ENCODE data around the gene ZYX.
A peak's percentile ranks its signal among the peaks of the same experiment; 100 is the strongest.

Gene ZYX

GRCh38 chr7:143352531-143353002, 28.6 kb upstream of the ZYX start:
- Histone ChIP-seq H3K4me3 (ENCODE audit: low read depth, low read length) (no peak overlapping the region), H3K9ac (ENCODE audit: low read length) (no peak overlapping the region), H3K27me3 (ENCODE audit: control insufficient read depth, insufficient read depth, low read length) (peaks cover 2% of the 10 kb centered on the region; the same call in 1 of the 2 replicates), H3K27ac (ENCODE audit: low read depth, low read length) (no peak overlapping the region), H3K4me1 (ENCODE audit: control insufficient read depth, insufficient read depth, low read length) (peaks cover 4% of the 10 kb centered on the region; the same call in 1 of the 2 replicates), H3K9me3 (ENCODE audit: control insufficient read depth, insufficient read depth, low read depth, low read length) (no peaks in the 10 kb centered on the region), H3K36me3 (ENCODE audit: control insufficient read depth, insufficient read depth, low read length) (peaks cover 18% of the 10 kb centered on the region; the same call in 1 of the 2 replicates)

GRCh38 chr7:143354376-143354775, 26.8 kb upstream of the ZYX start:
- Histone ChIP-seq H3K4me1 (ENCODE audit: control insufficient read depth, insufficient read depth, low read length) (peaks cover 4% of the 10 kb centered on the region; the same call in 1 of the 2 replicates), H3K4me3 (ENCODE audit: low read depth, low read length) (no peak overlapping the region), H3K27ac (ENCODE audit: low read depth, low read length) (no peak overlapping the region), H3K27me3 (ENCODE audit: control insufficient read depth, insufficient read depth, low read length) (no peaks in the 10 kb centered on the region; the same call in 1 of the 2 replicates), H3K9ac (ENCODE audit: low read length) (no peak overlapping the region), H3K36me3 (ENCODE audit: control insufficient read depth, insufficient read depth, low read length) (peaks cover 27% of the 10 kb centered on the region; the same call in 1 of the 2 replicates), H3K9me3 (ENCODE audit: control insufficient read depth, insufficient read depth, low read depth, low read length) (no peaks in the 10 kb centered on the region)

- Histone ChIP-seq H3K4me1 (ENCODE audit: control insufficient read depth, insufficient read depth, low read length) (peaks cover 4% of the 10 kb centered on the region; the same call in 1 of the 2 replicates), H3K9ac (ENCODE audit: low read length) (no peak overlapping the region), H3K36me3 (ENCODE audit: control insufficient read depth, insufficient read depth, low read length) (peaks cover 27% of the 10 kb centered on the region; the same call in 1 of the 2 replicates), H3K27me3 (ENCODE audit: control insufficient read depth, insufficient read depth, low read length) (peaks cover 6% of the 10 kb centered on the region; the same call in 1 of the 2 replicates), H3K9me3 (ENCODE audit: control insufficient read depth, insufficient read depth, low read depth, low read length) (no peaks in the 10 kb centered on the region), H3K27ac (ENCODE audit: low read depth, low read length) (no peak overlapping the region), H3K4me3 (ENCODE audit: low read depth, low read length) (no peak overlapping the region)
Observed at GRCh38 chr7:143354965-143355364, 26.2 kb upstream of the ZYX start.

DNA sequence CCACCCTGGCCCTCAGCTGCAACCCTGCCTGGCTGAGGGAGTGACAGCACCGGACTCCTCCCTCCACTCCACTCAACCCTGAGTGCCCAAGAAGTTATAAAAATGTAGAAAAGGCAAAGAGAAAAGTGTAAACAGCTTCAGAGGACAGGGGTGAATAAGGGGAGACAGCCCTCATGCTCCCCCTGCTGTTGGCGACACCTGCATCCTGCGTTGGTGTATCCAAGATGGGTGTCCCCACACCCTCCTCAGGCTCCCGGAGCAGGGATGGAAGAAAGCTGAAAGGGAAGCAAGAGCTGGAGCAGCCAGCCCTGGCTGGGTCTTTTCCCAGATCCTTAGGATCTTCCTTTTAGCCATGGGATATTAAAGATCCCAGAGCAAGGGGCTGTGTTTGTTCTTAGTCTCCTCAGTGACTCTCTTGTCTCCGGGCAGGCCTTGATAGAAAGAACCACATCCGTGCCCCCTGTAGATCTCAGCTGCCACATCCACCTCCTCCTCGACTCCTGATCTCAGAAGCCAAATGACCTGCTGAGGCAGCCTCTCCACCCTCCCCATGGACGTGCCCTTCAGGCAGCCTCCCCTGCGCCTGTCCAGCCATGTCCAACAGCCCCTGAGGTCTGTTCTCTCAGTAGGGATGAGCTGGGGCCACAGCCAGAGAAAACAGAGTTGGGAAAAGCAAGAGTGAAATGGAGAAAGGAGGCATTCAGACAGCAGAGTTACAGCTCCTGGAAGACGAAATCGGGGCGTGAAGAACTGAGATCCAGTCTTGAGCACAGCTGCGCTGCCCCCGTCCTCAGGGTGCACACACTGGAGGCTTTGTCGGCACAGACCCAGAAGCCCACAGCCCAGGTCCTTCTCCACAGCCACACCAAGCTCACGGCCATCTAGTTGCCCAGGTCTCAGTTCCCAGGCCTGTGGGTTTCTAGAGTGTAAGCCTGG, 25.4 kb upstream of the ZYX start:
- Histone ChIP-seq H3K9ac (ENCODE audit: low read length) (no peak overlapping the region), H3K27ac (ENCODE audit: low read depth, low read length) (no peak overlapping the region), H3K9me3 (ENCODE audit: control insufficient read depth, insufficient read depth, low read depth, low read length) (no peaks in the 10 kb centered on the region), H3K4me1 (ENCODE audit: control insufficient read depth, insufficient read depth, low read length) (peaks cover 10% of the 10 kb centered on the region), H3K27me3 (ENCODE audit: control insufficient read depth, insufficient read depth, low read length) (peaks cover 13% of the 10 kb centered on the region; the same call in 1 of the 2 replicates), H3K36me3 (ENCODE audit: control insufficient read depth, insufficient read depth, low read length) (peaks cover 27% of the 10 kb centered on the region; the same call in 1 of the 2 replicates), H3K4me3 (ENCODE audit: low read depth, low read length) (no peak overlapping the region)

- Histone ChIP-seq H3K27ac (ENCODE audit: low read depth, low read length) (no peak overlapping the region), H3K4me3 (ENCODE audit: low read depth, low read length) (no peak overlapping the region), H3K27me3 (ENCODE audit: control insufficient read depth, insufficient read depth, low read length) (peaks cover 21% of the 10 kb centered on the region; the same call in 1 of the 2 replicates), H3K9ac (ENCODE audit: low read length) (no peak overlapping the region), H3K9me3 (ENCODE audit: control insufficient read depth, insufficient read depth, low read depth, low read length) (no peaks in the 10 kb centered on the region), H3K36me3 (ENCODE audit: control insufficient read depth, insufficient read depth, low read length) (peaks cover 27% of the 10 kb centered on the region; the same call in 1 of the 2 replicates), H3K4me1 (ENCODE audit: control insufficient read depth, insufficient read depth, low read length) (peaks cover 14% of the 10 kb centered on the region)
Observed at GRCh38 chr7:143356414-143357050, 24.6 kb upstream of the ZYX start.

DNA sequence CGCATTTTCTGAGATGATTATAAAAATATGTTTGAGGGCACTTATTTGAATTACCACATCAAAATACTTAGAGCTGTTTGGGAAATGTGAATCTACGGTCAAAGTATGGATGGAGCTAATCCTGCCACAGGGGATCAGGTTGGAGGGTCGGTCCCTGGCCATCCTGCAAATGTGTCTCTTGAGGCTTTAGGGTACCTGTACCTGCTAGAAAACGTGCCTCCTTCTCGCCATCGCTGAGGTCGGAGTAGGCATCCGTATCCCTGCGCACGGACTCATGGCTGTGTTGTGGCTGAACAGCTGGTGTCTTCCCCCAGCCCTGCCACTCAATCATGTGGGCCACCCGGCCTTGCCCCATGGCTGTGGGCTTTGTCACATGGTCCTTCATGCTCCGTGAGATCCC, 22.5 kb upstream of the ZYX start:
- H3K9ac ChIP-seq (ENCODE audit: low read length), result no peak overlapping the region
- peaks cover 17% of the 10 kb centered on the region for H3K4me1 ChIP-seq (ENCODE audit: control insufficient read depth, insufficient read depth, low read length)
- peaks cover 34% of the 10 kb centered on the region for H3K27me3 ChIP-seq (ENCODE audit: control insufficient read depth, insufficient read depth, low read length)
- H3K9me3 ChIP-seq (ENCODE audit: control insufficient read depth, insufficient read depth, low read depth, low read length), result no peaks in the 10 kb centered on the region
- H3K27ac ChIP-seq (ENCODE audit: low read depth, low read length), result no peak overlapping the region
- H3K36me3 ChIP-seq (ENCODE audit: control insufficient read depth, insufficient read depth, low read length), result peaks cover 27% of the 10 kb centered on the region; the same call in 1 of the 2 replicates
- H3K4me3 ChIP-seq (ENCODE audit: low read depth, low read length), result no peak overlapping the region

GRCh38 chr7:143359771-143360353, 21.3 kb upstream of the ZYX start:
- Histone ChIP-seq H3K9ac (ENCODE audit: low read length) (no peak overlapping the region), H3K4me1 (ENCODE audit: control insufficient read depth, insufficient read depth, low read length) (peaks cover 17% of the 10 kb centered on the region), H3K27ac (ENCODE audit: low read depth, low read length) (no peak overlapping the region), H3K27me3 (ENCODE audit: control insufficient read depth, insufficient read depth, low read length) (peaks cover 46% of the 10 kb centered on the region), H3K4me3 (ENCODE audit: low read depth, low read length) (no peak overlapping the region), H3K9me3 (ENCODE audit: control insufficient read depth, insufficient read depth, low read depth, low read length) (no peaks in the 10 kb centered on the region), H3K36me3 (ENCODE audit: control insufficient read depth, insufficient read depth, low read length) (peaks cover 27% of the 10 kb centered on the region; the same call in 1 of the 2 replicates)

GRCh38 chr7:143360788-143361551, 20.2 kb upstream of the ZYX start:
- Histone ChIP-seq H3K36me3 (ENCODE audit: control insufficient read depth, insufficient read depth, low read length) (peaks cover 22% of the 10 kb centered on the region; the same call in 1 of the 2 replicates), H3K4me3 (ENCODE audit: low read depth, low read length) (peak overlapping the region; percentile 98), H3K27me3 (ENCODE audit: control insufficient read depth, insufficient read depth, low read length) (peaks cover 54% of the 10 kb centered on the region), H3K4me1 (ENCODE audit: control insufficient read depth, insufficient read depth, low read length) (peaks cover 17% of the 10 kb centered on the region), H3K27ac (ENCODE audit: low read depth, low read length) (no peak overlapping the region), H3K9ac (ENCODE audit: low read length) (no peak overlapping the region), H3K9me3 (ENCODE audit: control insufficient read depth, insufficient read depth, low read depth, low read length) (no peaks in the 10 kb centered on the region)

- Histone ChIP-seq H3K9me3 (ENCODE audit: control insufficient read depth, insufficient read depth, low read depth, low read length) (no peaks in the 10 kb centered on the region), H3K27ac (ENCODE audit: low read depth, low read length) (no peak overlapping the region), H3K27me3 (ENCODE audit: control insufficient read depth, insufficient read depth, low read length) (peaks cover 54% of the 10 kb centered on the region), H3K4me1 (ENCODE audit: control insufficient read depth, insufficient read depth, low read length) (peaks cover 17% of the 10 kb centered on the region), H3K36me3 (ENCODE audit: control insufficient read depth, insufficient read depth, low read length) (peaks cover 15% of the 10 kb centered on the region; the same call in 1 of the 2 replicates), H3K4me3 (ENCODE audit: low read depth, low read length) (peak overlapping the region; percentile 98), H3K9ac (ENCODE audit: low read length) (no peak overlapping the region)
Observed at GRCh38 chr7:143361552-143362130, 19.5 kb upstream of the ZYX start.

Data from HUES6 (cell line).